ENCODE results near the gene ITGA11. TPM values are rescaled to one million over a fixed set of nuclear protein-coding genes. Genes with fewer than 3 reads are reported as not detected.

The ITGA11 gene
- total RNA-seq, 1 donor, result 567 TPM

- Histone ChIP-seq H3K36me3 (ENCODE audit: insufficient read depth, low read length) (peaks cover 96% of the 10 kb centered on the region), H3K9me3 (ENCODE audit: low read depth, low read length) (no peaks in the 10 kb centered on the region), H4K20me1 (ENCODE audit: insufficient read depth, low read length) (peaks cover 2% of the 10 kb centered on the region), H2AFZ (ENCODE audit: low read length) (no peak overlapping the region), H3K27me3 (ENCODE audit: insufficient read depth, low read length) (no peaks in the 10 kb centered on the region), H3K27ac (ENCODE audit: low read depth, low read length) (no peak overlapping the region), H3K4me2 (ENCODE audit: insufficient read depth, low read length) (no peak overlapping the region), H3K4me1 (ENCODE audit: insufficient read depth, low read length) (peaks cover 4% of the 10 kb centered on the region), H3K79me2 (ENCODE audit: insufficient read depth, low read length) (no peaks in the 10 kb centered on the region), H3K4me3 (ENCODE audit: insufficient read depth, low read length) (no peak overlapping the region)
- TF ChIP-seq CTCF (IDR thresholded peaks at IDR 0.05; ENCODE audit: extremely low read depth, low read depth, low read length), result no peak
- no peak for DNase-seq (ENCODE audit: insufficient read length, low spot score, missing footprints)
Observed at GRCh38 chr15:68318931-68319909, 112.7 kb downstream of the ITGA11 start.

DNA sequence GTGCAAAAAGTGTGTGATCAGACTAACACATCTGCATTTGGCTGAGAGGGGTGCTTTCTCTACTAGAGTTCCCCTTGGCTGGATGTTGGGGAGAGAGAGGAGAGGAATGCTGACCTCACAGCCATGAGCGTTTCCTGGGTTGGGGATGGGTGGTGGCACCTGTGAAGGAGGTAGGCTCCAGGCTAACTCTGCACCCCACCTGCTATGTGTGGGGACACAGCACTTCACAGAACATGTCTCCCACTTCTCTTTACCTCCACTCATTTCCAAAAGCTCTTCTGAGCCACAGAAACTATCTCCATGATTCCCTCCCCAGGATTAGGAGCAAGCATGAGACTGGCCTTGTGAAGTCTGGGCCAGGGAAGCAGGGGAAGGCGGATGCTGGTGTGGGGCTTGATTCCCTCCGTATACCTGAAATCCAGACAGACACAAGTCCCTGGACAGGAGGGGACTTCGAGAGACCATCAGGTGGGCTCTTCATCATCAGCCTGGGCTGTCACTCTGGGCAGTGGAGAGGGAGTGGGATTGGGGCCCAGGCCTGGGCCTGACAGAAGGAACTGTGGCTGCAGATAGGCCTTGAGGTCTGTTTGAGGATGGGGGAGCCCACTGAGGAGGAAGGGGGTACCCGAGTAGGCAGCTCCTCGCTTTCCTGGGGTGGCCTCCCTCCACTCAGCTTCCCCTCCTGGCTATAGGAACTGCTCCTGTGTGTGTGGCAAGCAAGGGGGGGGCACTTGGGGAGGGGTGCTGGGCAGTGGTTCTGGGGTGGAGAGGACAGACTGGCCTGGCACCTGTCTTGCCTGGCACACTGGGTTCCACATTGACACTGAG is 113.7 kb downstream of the ITGA11 start:
- Histone ChIP-seq H3K27me3 (ENCODE audit: insufficient read depth, low read length) (no peaks in the 10 kb centered on the region), H2AFZ (ENCODE audit: low read length) (no peak overlapping the region), H3K79me2 (ENCODE audit: insufficient read depth, low read length) (no peaks in the 10 kb centered on the region), H3K9me3 (ENCODE audit: low read depth, low read length) (no peaks in the 10 kb centered on the region), H3K4me1 (ENCODE audit: insufficient read depth, low read length) (peaks cover 14% of the 10 kb centered on the region), H3K4me2 (ENCODE audit: insufficient read depth, low read length) (no peak overlapping the region), H3K36me3 (ENCODE audit: insufficient read depth, low read length) (peaks cover 95% of the 10 kb centered on the region), H3K27ac (ENCODE audit: low read depth, low read length) (no peak overlapping the region), H3K4me3 (ENCODE audit: insufficient read depth, low read length) (no peak overlapping the region), H4K20me1 (ENCODE audit: insufficient read depth, low read length) (peaks cover 2% of the 10 kb centered on the region)
- DNase-seq (ENCODE audit: insufficient read length, low spot score, missing footprints), result no peak
- TF ChIP-seq CTCF (IDR thresholded peaks at IDR 0.05; ENCODE audit: extremely low read depth, low read depth, low read length), result no peak

GRCh38 chr15:68317281-68318007 is 114.5 kb downstream of the ITGA11 start:
- Histone ChIP-seq H3K36me3 (ENCODE audit: insufficient read depth, low read length) (peaks cover 94% of the 10 kb centered on the region), H3K9me3 (ENCODE audit: low read depth, low read length) (no peaks in the 10 kb centered on the region)
- TF ChIP-seq CTCF (IDR thresholded peaks at IDR 0.05; ENCODE audit: extremely low read depth, low read depth, low read length), result no peak

More at GRCh38 chr15:68317281-68318007, 114.5 kb downstream of the ITGA11 start:
- Histone ChIP-seq H3K4me3 (ENCODE audit: insufficient read depth, low read length) (no peak overlapping the region), H3K27ac (ENCODE audit: low read depth, low read length) (no peak overlapping the region), H4K20me1 (ENCODE audit: insufficient read depth, low read length) (peaks cover 6% of the 10 kb centered on the region), H3K27me3 (ENCODE audit: insufficient read depth, low read length) (no peaks in the 10 kb centered on the region), H2AFZ (ENCODE audit: low read length) (no peak overlapping the region), H3K4me2 (ENCODE audit: insufficient read depth, low read length) (no peak overlapping the region), H3K79me2 (ENCODE audit: insufficient read depth, low read length) (no peaks in the 10 kb centered on the region), H3K4me1 (ENCODE audit: insufficient read depth, low read length) (peaks cover 22% of the 10 kb centered on the region)
- no peak for DNase-seq (ENCODE audit: insufficient read length, low spot score, missing footprints)

Data from osteoblast (primary cell).